Activated T-cell treated with anti-CD3 and anti-CD28 coated beads, Interleukin-2, amount 50 U/mL, for 1 hour (primary cell): Measurements from ENCODE around the gene HMGXB4.
A peak's percentile ranks its signal among the peaks of the same experiment; 100 is the strongest.
"Not testable (repeated sequence)": the region's sequence is repeated elsewhere in the genome, so short reads cannot be mapped to it uniquely, and the experiment has no call there.

Experiments
- DNase-seq: peaks from one replicate; pipeline ENCODE4 v3.0.0-alpha.2; 2020

HMGXB4 gene, protein sequence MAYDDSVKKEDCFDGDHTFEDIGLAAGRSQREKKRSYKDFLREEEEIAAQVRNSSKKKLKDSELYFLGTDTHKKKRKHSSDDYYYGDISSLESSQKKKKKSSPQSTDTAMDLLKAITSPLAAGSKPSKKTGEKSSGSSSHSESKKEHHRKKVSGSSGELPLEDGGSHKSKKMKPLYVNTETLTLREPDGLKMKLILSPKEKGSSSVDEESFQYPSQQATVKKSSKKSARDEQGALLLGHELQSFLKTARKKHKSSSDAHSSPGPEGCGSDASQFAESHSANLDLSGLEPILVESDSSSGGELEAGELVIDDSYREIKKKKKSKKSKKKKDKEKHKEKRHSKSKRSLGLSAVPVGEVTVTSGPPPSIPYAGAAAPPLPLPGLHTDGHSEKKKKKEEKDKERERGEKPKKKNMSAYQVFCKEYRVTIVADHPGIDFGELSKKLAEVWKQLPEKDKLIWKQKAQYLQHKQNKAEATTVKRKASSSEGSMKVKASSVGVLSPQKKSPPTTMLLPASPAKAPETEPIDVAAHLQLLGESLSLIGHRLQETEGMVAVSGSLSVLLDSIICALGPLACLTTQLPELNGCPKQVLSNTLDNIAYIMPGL

GRCh38 chr22:35257321-35258190, at the start of gene HMGXB4:
HMGXB4 (plus strand) TSS chr22:35257493; CDS start chr22:35262391, 4,898 bp downstream.
- peak; percentile 85 for DNase-seq

- no peak for DNase-seq
Observed at GRCh38 chr22:35208003-35208402, 49.3 kb upstream of the HMGXB4 start.

DNA sequence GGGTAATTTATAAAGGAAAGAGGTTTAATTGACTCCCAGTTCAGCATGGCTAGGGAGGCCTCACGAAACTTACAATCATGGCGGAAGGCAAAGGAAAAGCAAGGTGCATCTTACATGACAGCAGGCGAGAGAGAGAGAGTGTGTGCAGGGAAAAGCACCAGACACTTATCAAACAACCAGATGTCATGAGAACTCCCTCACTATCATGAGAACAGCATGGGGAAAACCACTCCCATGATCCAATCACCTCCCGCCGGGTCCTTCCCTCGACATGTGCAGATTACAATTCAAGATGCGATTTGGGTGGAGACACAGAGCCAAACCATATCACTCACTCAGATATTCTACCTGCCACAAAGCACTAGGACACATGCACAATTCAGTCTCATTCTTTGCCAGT, 48.1 kb upstream of the HMGXB4 start:
- no peak for DNase-seq

DNA sequence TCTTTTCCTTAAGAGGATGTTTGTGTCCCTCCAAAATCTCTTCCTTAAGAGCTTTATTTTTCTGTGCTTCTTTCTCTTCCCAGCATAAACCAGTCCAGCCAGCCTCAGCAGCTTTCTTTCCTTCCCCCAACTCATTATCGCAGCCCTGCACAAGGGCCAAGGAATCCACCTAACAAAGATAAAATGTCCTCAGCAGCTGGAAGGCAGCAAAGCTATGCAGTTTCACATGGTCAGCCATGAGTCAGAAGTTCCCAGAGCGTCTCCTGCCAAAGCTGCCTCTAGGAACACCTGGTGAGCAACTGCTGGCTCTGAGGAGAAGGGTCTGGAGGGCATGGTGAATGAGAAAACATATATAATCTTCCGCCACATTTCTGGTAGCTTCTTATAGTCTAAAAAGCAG, 45.3 kb upstream of the HMGXB4 start:
- no peak for DNase-seq

DNA sequence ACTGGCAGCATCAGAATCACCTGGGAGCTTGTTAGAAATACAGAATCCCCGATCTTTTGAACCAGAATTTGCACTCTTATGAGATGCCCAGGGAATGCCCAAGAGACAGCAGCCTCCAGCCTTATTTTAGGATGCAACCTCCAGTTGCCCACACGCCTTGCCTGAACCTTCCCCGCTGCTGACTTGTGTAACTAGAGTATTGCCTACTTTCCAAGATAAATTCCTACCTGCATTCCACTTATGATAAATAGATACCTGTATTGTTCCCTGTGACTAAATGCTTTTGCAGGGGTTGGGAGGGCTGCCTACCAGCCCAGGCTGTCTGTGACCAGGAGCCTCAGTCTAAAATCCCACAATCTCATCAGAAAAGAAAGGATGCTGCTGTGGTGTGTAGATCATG, 44.3 kb upstream of the HMGXB4 start:
- no peak for DNase-seq

GRCh38 chr22:35214968-35215367, 42.3 kb upstream of the HMGXB4 start:
- DNase-seq = no peak

GRCh38 chr22:35215993-35216392, 41.3 kb upstream of the HMGXB4 start:
- DNase-seq = no peak

GRCh38 chr22:35217527-35217926, 39.8 kb upstream of the HMGXB4 start:
- no peak for DNase-seq

- DNase-seq = no peak
Observed at GRCh38 chr22:35218079-35218478, 39.2 kb upstream of the HMGXB4 start.

- no peak for DNase-seq
Observed at GRCh38 chr22:35219012-35219411, 38.3 kb upstream of the HMGXB4 start.

DNA sequence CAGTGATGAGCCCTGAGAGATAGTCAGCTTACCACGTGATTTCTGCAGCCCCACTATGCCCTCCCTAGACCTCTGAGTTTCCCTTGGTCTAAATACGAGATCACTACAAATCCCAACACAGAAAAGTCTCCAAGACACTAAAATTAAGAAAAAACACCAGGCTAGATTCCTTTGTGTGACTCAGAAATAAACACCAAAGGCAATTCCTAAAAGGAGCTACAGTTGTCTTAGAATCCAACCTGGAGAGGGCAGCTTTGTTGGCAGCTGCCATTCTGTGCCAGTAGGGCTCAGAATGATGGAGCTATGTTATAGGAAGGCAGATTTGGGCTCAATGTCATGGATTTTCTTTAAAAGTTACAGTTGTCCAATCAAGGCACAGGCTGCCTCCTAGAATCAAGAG, 37.1 kb upstream of the HMGXB4 start:
- DNase-seq = no peak

- DNase-seq = no peak
Observed at GRCh38 chr22:35225010-35225409, 32.3 kb upstream of the HMGXB4 start.

DNA sequence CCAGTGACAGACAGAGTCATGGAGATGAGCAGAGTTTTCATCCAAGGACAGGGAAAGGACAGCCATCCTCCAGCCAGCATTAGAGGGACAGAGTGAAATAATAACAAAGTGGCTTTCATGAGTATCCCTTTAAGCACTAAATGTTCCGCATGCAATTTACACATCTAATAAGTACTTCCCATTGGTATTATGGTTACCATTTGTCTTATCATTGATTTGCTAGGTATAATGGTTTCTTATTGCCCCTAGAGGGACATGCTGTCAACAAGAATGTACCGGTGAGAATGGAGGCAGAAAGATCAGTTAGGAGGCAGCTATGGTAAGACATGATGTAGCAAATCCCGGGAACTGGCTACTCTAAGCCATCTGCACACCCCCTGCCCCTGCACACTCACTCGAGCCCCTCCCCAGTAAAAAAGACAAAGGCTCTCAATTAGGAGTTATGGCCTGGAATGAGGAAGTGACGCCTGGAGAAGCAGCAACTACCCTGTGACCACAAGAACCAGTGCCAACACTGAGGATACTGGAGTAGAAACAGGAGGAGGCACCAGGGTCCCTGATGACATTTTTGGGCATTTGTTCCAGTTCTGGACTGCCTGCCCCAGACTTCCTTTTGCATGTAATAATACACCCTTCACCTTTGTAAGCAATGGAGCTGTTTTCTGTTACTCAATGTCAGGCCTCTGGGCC, 30.2 kb upstream of the HMGXB4 start:
- no peak for DNase-seq

GRCh38 chr22:35229865-35230264, 27.4 kb upstream of the HMGXB4 start:
- no peak for DNase-seq

DNA sequence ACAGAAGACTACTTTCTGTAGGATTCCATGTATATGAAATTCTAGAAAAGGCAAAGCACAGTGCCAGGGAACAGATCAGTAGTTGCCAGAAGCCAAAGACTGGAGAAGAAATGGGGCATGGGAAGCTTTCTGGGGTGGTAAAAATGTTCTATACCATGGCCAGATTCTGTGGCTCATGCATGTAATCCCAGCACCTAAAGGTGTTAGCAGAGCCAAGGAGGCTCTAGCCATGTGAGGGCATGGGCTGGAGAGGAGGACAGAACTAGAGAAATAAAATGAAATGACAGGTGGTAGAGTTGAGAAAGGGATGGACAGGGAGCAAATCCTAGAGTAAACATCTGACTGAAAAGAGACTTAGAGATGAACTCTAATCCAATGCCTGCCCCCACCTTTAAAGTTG, 26.9 kb upstream of the HMGXB4 start:
- DNase-seq = no peak

DNA sequence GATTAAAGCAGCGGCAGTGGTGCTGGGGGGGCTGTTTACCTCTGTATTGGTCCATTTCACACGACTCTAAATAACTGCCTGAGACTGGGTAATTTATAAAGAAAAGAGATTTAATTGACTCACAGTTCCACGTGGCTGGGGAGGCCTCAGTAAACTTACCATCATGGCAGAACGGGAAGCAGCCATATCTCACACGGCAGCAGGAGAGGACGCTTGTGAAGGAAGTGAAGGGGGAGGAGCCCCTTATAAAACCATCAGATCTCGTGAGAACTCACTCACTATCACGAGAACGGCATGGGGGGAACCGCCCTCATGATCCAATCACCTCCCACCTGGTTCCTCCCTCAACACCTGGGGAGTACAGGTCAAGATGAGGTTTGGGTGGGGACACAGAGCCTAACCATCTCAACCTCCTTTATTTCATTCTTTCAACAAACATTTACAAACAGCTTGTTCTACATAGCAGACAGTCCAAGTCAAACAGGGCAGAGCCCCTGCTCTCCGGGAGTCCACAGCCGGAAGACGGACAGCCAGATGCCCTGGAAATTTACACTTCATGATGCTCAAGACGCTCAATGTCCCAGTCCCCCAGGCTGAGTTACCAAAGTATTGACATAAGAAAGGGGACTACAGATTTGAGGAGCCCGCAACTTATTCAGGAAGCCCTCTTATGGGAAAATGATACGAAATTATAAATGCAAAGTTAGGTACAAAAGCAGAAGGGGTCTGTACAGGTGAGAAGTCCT, 26.3 kb upstream of the HMGXB4 start:
- no peak for DNase-seq

GRCh38 chr22:35231585-35232084, 25.7 kb upstream of the HMGXB4 start:
- peak; percentile 71 for DNase-seq

DNA sequence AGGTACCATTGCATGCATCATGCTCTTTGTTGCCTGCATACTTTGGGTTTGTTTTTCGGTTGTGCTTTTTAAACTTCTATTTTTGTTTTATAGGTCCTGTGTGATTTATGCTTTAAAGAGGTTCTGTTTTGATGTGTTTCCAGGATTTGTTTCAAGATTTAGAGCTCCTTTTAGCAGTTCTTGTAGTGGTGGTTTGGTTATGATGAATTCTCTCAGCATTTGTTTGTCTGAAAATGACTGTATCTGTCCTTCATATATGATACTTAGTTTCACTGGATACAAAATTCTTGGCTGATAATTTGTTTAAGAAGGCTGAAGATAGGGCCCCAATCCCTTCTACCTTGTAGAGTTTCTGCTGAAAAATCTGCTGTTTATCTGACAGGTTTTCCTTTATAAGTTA, 18.5 kb upstream of the HMGXB4 start:
- not testable (repeated sequence) for DNase-seq

- DNase-seq = not testable (repeated sequence)
Observed at GRCh38 chr22:35244507-35244906, 12.8 kb upstream of the HMGXB4 start.

GRCh38 chr22:35250156-35250555, 7.1 kb upstream of the HMGXB4 start:
- no peak for DNase-seq

GRCh38 chr22:35253946-35254345, 3.3 kb upstream of the HMGXB4 start:
- DNase-seq = no peak

GRCh38 chr22:35257002-35257320, 332 bp upstream of the HMGXB4 start:
- DNase-seq = no peak
